Skin of body (tissue), 2 donors: Measurements from ENCODE around the gene AP3D1. TPM values are rescaled to one million over a fixed set of nuclear protein-coding genes. Genes with fewer than 3 reads are reported as not detected.

ENCODE experiments used
- DNase-seq: peaks from one replicate; lab custom pipeline; 2025; lab: John Stamatoyannopoulos, UW
- total RNA-seq: library from RNA; depleted of rRNA; stranded (reverse); fragments of >200 nt; gene quantifications from one replicate; pipeline ENCODE4 v1.2.3, GENCODE V29; 2014

AP3D1 gene
- total RNA-seq, 1 donor from 2014 or later, result 33.2 TPM

- no peak for DNase-seq
Observed at GRCh38 chr19:2181633-2181997, 30.2 kb upstream of the AP3D1 start.

GRCh38 chr19:2180881-2181632 is 29.7 kb upstream of the AP3D1 start:
- DNase-seq, result no peak

- no peak for DNase-seq
Observed at GRCh38 chr19:2180114-2180513, 28.7 kb upstream of the AP3D1 start.

GRCh38 chr19:2179095-2179494 is 27.7 kb upstream of the AP3D1 start:
- no peak for DNase-seq

GRCh38 chr19:2176337-2176994 is 25.1 kb upstream of the AP3D1 start:
- DNase-seq, result no peak

GRCh38 chr19:2175742-2176141 is 24.4 kb upstream of the AP3D1 start:
- DNase-seq, result no peak

- DNase-seq, result no peak
Observed at GRCh38 chr19:2173767-2174577, 22.6 kb upstream of the AP3D1 start.

- DNase-seq, result no peak
Observed at GRCh38 chr19:2173388-2173766, 22.0 kb upstream of the AP3D1 start.

- DNase-seq, result no peak
Observed at GRCh38 chr19:2171349-2172145, 20.2 kb upstream of the AP3D1 start.

GRCh38 chr19:2170987-2171348 is 19.6 kb upstream of the AP3D1 start:
- no peak for DNase-seq

GRCh38 chr19:2170219-2170618 is 18.9 kb upstream of the AP3D1 start:
- no peak for DNase-seq

- DNase-seq, result peak; percentile 63
Observed at GRCh38 chr19:2168619-2169424, 17.5 kb upstream of the AP3D1 start.

GRCh38 chr19:2167896-2168618 is 16.7 kb upstream of the AP3D1 start:
- DNase-seq, result no peak

GRCh38 chr19:2166741-2167738 is 15.7 kb upstream of the AP3D1 start:
- DNase-seq, result peak; percentile 13

GRCh38 chr19:2164020-2164998 is 12.9 kb upstream of the AP3D1 start:
- DNase-seq, result no peak

GRCh38 chr19:2160379-2160778 is 9.0 kb upstream of the AP3D1 start:
- DNase-seq, result no peak

GRCh38 chr19:2157452-2157851 is 6.1 kb upstream of the AP3D1 start:
- DNase-seq, result no peak
